Activated CD8-positive, alpha-beta memory T cell treated with anti-CD3 and anti-CD28 coated beads for 48 hours (primary cell): Measurements from ENCODE around the gene HOXB3.

Experiments
- DNase-seq, 3 experiments: peaks; one replicate each; pipeline ENCODE4 v3.0.0-alpha.2; 2020; ENCODE audit warnings: low read depth in 2 of 3, low spot score in 2 of 3

The HOXB3 gene

GRCh38 chr17:48504953-48505352, 85.1 kb downstream of the HOXB3 start:
- no peak for DNase-seq

GRCh38 chr17:48503747-48504146, 86.3 kb downstream of the HOXB3 start:
- DNase-seq, result no peak

GRCh38 chr17:48502901-48503300, 87.1 kb downstream of the HOXB3 start:
- DNase-seq, result no peak

GRCh38 chr17:48502312-48502711, 87.7 kb downstream of the HOXB3 start:
- no peak for DNase-seq

GRCh38 chr17:48500435-48501426, 89.3 kb downstream of the HOXB3 start:
- no peak for DNase-seq

- no peak for DNase-seq
Measured at GRCh38 chr17:48499735-48500434, 90.2 kb downstream of the HOXB3 start.

GRCh38 chr17:48499248-48499647, 90.8 kb downstream of the HOXB3 start:
- DNase-seq, result no peak
